ENCODE results near the gene ZNF418.

DNA sequence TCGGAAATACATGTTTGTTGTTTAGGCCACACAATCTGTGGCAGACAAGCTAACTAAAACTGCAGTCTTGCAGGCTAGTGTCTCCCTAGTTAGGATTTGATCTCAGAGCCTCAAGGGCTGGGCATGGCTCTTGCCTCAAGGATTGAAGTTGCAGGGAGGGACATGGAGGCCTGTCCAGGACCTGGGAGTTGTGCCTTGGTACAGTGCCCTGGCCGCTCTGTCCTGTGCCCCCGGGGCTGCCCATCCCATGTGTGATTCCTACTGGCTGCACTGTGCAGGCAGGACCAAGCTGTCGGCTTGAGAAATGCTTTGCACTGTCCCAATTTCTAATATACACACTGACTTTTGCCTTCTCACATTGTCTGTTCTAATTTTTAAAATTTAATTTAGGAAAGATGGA lies 19.8 kb upstream of the ZNF418 start:
- TF ChIP-seq CTCF (IDR thresholded peaks at IDR 0.05) (no peak), ZFX (IDR thresholded peaks at IDR 0.05; ENCODE audit: borderline replicate concordance) (no peak)
